Measurements from ENCODE around the gene IRF2BP2.

- no peak for TF ChIP-seq EZH2 (IDR thresholded peaks at IDR 0.05; ENCODE audit: borderline replicate concordance, insufficient read depth, low read depth, low read length, poor library complexity, severe bottlenecking)
- TF ChIP-seq CTCF (IDR thresholded peaks at IDR 0.05): no peak
Observed at GRCh38 chr1:234624724-234625117, 14.7 kb upstream of the IRF2BP2 start.
